Renal pelvis (tissue), 12 donors: Measurements from ENCODE around the gene CYB5D1. TPM values are rescaled to one million over a fixed set of nuclear protein-coding genes. Genes with fewer than 3 reads are reported as not detected.
A peak's percentile ranks its signal among the peaks of the same experiment; 100 is the strongest.
"Not testable (repeated sequence)": the region's sequence is repeated elsewhere in the genome, so short reads cannot be mapped to it uniquely, and the experiment has no call there.

Experiments
- DNase-seq: peaks from one replicate; pipeline ENCODE4 v3.0.0-alpha.2; 2013
- long read RNA-seq, 16 experiments: transcript quantifications; one replicate each; lab custom pipeline, GENCODE V29; 2026
- polyA plus RNA-seq, 3 donors: library from polyadenylated mRNA; unstranded; fragments of 120-200 nt; gene quantifications; one replicate each; pipeline ENCODE4 v1.2.1, GENCODE V29; 2013; ENCODE audit not compliant: insufficient read length in 3 of 3

The CYB5D1 gene, protein sequence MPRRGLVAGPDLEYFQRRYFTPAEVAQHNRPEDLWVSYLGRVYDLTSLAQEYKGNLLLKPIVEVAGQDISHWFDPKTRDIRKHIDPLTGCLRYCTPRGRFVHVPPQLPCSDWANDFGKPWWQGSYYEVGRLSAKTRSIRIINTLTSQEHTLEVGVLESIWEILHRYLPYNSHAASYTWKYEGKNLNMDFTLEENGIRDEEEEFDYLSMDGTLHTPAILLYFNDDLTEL
- 10 to 100 TPM; 23.6 to 36.3 (median 27.2) TPM for polyA plus RNA-seq
- long read RNA-seq, donor 1, partial matches to known transcripts = 0 of 2 reads
- long read RNA-seq, donor 1, other reads (novel, unspliced or antisense) = 0 of 2 reads
- long read RNA-seq, donor 2, partial matches to known transcripts = 0 of 4 reads
- long read RNA-seq, donor 2, other reads (novel, unspliced or antisense) = 0 of 4 reads
- long read RNA-seq, donor 3, partial matches to known transcripts = 0 of 6 reads
- long read RNA-seq, donor 3, other reads (novel, unspliced or antisense) = 0 of 6 reads
- long read RNA-seq, donor 4, partial matches to known transcripts = 0 of 2 reads
- long read RNA-seq, donor 4, other reads (novel, unspliced or antisense) = 0 of 2 reads
- long read RNA-seq, donor 5, partial matches to known transcripts = 0 of 1 reads
- long read RNA-seq, donor 5, other reads (novel, unspliced or antisense) = 0 of 1 reads
- long read RNA-seq, donor 6, transcript CYB5D1-201 (4 exons, 3,509 nt) = major isoform, 5 of 5 reads
- long read RNA-seq, donor 6, partial matches to known transcripts = 0 of 5 reads
- long read RNA-seq, donor 6, other reads (novel, unspliced or antisense) = 0 of 5 reads
- long read RNA-seq, donor 7, transcript CYB5D1-201 (4 exons, 3,509 nt) = major isoform, 6 of 8 reads
- long read RNA-seq, donor 7, partial matches to known transcripts = 0 of 8 reads
- long read RNA-seq, donor 7, other reads (novel, unspliced or antisense) = 0 of 8 reads
- long read RNA-seq, donor 8, partial matches to known transcripts = 0 of 1 reads
- long read RNA-seq, donor 8, other reads (novel, unspliced or antisense) = 0 of 1 reads
- long read RNA-seq, donor 9, partial matches to known transcripts = 0 of 3 reads
- long read RNA-seq, donor 9, other reads (novel, unspliced or antisense) = 0 of 3 reads
- long read RNA-seq, donor 10, partial matches to known transcripts = 0 of 3 reads
- long read RNA-seq, donor 10, other reads (novel, unspliced or antisense) = 0 of 3 reads
- long read RNA-seq, donor 11, partial matches to known transcripts = 0 of 3 reads
- long read RNA-seq, donor 11, other reads (novel, unspliced or antisense) = 0 of 3 reads
- long read RNA-seq, donor 12, transcript CYB5D1-201 (4 exons, 3,509 nt) = major isoform, 8 of 8 reads
- long read RNA-seq, donor 12, partial matches to known transcripts = 0 of 8 reads
- long read RNA-seq, donor 12, other reads (novel, unspliced or antisense) = 0 of 8 reads
- long read RNA-seq, donor 13, partial matches to known transcripts = 0 of 2 reads
- long read RNA-seq, donor 13, other reads (novel, unspliced or antisense) = 0 of 2 reads
- long read RNA-seq, donor 14 = 0 reads
- long read RNA-seq, donor 15 = 0 reads
- long read RNA-seq, donor 16, transcript CYB5D1-201 (4 exons, 3,509 nt) = major isoform, 5 of 5 reads
- long read RNA-seq, donor 16, partial matches to known transcripts = 0 of 5 reads
- long read RNA-seq, donor 16, other reads (novel, unspliced or antisense) = 0 of 5 reads

DNA sequence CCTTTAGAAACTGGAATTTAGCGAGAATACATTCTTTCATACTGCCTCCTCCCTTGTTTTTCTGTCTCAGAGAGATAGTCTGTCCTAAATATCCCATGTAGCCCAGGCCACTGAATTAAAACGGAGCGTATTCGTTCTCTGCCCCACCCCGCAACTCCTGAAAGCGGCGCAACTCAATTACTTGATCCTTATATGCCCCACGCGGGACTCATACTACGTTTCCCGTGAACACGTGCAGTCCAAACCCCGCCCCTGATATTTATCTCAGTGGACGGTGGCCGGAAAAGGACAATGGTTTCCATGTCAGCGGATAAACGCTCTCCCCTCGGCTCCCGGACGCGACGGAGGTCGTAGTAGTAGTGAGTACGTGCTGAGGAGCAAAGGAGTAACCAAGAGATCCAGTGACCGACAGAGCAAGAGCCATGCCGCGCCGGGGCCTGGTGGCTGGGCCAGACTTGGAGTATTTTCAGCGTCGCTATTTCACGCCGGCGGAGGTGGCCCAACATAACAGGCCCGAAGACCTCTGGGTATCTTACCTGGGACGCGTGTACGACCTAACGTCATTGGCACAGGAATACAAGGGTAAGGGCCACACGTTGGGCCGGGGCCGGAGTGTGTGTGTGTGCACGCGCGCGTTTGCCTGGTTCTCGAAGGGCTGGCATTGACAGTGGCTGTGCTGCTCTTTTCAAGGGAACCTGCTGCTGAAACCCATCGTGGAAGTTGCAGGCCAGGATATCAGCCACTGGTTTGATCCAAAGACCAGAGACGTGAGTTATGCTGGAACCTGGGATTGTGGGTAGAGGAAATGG, at the start of gene CYB5D1:
TSS of gene CYB5D1 (plus strand) at position 291 of the 809 bp plus-strand sequence. CDS start at position 423, 132 bp downstream.
- DNase-seq = peak; percentile 95

DNA sequence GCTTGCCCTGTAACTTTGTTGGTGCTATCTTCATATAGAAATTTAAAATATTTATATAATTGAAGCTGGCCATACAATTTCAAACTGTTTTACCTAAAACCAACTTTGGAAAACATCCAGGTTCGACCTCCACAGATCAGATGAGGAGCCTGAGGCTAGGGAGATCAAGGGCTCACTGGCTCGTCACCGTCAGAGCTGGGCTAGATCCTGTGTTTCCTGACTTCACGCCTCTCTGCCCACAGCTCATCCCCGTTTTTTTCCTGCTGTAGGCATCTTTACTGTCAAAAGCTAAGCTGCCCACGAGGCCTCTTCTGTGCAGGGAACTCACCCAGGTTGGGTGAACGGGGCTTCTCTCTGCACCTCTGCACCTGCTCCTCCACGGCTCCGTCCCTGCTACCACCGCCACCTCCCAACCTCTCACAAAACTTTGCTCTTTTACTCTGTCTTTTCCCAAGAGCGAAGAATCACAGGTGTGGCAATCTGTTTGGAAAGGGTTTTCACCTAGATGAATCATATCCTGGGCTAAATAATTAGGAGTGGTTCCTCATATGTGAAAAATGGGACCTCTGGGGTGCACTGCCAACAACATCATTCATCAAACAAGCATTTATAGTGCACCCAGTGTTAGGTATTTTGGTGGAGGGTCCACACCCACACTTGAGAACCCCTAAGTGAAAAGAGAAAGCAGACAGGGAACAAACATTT, 48.6 kb upstream of the CYB5D1 start:
- DNase-seq = no peak

DNA sequence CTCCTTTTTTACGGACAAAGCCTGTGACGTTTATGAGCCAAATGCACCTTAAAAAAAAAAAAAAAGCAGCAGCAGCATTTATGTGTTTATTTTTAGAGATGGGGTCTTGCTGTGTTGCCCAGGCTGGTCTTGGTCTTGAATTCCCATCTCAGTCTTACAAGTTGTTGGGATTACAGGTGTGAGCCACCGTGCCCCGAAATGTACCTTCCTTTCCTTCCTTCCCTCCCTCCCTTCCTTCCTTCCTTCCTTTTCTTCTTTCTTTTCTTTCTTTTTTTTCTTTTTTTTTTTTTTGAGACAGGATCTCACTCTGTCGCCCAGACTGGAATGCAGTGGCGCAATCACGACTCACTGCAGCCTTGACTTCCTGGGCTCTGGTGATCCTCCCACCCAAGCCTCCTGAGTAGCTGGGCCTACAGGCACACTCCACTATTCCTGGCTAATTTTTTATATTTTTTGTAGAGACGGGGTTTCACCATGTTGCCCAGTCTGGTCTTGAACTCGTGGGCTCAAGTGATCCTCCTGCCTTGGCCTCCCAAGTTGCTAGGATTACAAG, 47.9 kb upstream of the CYB5D1 start:
- DNase-seq = not testable (repeated sequence)

DNA sequence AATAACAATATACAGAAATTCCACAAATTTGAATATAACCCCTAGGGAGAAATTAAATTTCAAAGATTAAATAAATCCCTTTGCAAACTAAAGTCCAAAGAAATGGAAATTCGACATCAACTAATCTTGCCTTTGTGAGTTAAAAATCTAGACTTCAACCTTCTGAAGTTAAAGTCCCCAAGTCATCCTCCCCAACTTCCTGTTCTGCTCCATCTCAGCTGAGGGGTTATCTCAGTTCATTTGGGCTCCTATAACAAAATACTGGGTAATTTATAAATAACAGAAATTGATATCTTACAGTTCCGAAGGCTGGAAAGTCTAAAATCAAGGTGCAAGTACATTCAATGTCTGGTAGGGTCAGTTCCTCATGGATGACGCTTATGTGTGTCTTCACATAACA, 46.6 kb upstream of the CYB5D1 start:
- DNase-seq = no peak

DNA sequence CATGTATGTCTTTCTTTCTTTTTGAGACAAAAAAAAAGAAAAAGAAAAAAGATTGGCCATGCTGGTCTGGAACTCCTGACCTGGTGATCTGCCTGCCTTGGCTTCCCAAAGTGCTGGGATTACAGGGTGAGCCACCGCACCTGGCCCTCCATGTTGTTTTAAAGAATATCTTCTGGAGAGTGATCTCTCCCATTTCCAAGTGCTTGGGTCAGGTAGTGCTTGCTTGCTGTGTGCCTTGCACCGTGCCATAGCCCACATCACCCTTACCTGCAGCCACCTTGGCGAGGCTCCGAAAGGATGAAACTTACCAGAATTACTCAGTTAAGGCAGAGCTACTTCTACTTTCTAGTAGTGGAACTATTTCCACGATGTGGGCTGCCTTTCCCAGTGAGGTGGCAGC, 42.8 kb upstream of the CYB5D1 start:
- no peak for DNase-seq

DNA sequence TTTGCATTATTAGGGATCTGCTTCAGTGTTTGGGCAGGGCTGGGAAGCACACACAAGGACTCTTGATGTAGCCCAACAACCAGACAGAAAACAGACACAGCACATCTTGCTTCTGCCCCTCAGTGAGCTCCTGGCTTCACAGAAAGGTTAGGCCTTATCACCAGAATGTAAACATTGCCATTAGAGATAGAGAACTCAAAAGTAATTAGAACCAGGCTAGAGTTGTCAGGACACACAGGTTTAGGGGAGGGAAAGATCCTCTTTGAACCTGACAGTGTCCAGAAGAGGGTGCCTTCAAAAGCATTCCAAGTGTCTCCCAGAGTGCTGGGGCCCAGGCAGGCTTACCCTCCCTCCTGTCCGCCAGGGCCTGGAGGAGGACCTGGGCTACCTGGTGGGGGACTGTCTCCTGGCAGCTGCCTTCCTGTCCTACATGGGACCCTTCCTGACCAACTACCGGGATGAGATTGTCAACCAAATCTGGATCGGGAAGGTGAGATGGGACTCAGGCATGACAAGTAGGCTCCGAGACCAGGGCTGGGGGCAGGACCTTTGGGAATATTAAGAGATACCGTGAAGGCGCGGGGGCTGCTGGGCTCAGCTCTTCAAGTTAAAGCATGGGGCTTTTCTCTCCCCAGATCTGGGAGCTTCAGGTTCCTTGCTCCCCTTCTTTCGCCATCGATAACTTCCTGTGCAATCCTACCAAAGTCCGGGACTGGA, 40.7 kb upstream of the CYB5D1 start:
- DNase-seq = no peak

DNA sequence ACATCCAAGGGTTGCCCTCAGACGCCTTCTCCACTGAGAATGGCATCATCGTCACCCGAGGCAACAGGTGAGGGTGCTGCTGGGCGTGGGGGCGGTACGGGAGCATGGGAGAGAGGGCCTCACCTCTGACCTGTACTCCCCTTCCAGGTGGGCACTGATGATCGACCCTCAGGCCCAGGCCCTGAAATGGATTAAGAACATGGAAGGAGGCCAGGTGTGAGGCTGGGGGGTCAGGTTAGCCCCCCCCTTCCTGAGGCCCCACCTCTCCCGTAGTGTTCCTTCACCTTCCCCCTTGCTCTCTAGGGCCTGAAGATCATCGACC, 40.2 kb upstream of the CYB5D1 start:
- DNase-seq = no peak

DNA sequence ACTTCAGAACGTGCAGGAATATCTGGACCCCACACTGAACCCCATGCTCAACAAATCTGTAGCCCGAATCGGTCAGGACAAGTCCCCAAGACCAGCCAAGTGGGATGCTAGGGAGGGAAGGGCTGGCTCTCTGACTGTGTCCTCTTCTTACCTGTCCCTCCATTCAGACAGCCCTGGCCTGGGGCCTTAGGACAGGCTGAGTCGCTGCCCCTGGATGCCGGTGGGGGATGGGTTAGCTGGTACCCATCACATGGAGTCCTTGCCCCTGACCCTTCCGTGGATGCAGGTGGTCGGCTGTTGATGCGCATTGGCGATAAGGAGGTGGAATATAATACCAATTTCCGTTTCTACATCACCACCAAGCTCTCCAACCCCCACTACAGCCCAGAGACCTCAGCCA, 39.8 kb upstream of the CYB5D1 start:
- no peak for DNase-seq

DNA sequence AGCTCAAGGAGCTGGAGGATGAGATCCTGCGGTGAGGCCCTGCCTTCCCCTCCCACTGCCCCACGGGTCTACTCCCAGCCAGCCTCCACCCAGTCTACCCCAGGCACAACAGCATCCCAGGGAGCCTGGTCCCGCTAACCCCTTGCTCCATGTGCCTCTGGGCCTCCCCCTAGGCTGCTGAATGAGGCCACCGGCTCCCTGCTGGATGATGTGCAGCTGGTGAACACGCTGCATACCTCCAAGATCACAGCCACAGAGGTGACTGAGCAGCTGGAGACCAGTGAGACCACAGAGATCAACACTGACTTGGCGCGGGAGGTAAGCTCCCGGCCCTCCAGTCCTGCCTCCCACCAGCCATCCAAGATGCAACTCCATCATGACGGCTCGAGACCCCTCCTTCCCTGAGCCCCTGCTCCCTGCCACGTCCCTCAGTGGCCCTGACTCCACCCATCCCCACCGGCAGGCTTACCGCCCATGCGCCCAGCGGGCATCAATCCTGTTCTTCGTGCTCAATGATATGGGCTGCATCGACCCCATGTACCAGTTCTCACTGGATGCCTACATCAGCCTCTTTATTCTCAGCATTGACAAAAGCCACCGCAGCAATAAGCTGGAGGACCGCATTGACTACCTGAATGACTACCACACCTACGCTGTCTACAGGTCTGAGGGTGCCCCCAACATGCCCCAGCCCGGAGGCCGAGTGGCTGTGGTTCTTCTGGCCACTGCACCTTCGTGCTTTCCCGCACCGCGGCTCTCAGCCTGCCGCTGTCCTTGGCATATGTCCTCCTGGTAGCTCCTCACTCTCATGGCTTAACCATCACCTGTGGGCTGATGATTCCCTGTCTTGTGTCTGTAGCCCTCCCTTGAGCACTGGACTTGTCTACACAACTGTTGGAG, 38.8 kb upstream of the CYB5D1 start:
- DNase-seq = no peak

DNA sequence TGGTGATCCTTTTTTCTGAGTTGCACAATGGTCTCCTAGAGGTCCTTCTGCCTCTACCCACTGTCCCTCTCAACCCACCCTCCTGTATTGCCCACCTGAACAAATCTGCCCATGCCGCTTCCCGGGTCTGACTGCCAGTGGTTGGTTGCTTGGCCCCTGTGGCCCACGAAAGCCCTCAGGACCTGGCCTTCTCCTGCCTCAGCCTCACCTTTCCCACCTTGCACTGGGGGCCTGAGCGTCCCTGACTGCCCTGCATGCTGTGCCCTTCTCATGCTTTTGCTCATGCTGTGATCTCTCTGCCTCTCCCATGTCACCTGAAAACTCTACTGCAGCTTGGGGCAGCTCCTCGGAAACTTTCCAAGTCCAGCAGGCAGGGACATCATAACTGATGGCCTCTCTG, 37.6 kb upstream of the CYB5D1 start:
- no peak for DNase-seq

DNA sequence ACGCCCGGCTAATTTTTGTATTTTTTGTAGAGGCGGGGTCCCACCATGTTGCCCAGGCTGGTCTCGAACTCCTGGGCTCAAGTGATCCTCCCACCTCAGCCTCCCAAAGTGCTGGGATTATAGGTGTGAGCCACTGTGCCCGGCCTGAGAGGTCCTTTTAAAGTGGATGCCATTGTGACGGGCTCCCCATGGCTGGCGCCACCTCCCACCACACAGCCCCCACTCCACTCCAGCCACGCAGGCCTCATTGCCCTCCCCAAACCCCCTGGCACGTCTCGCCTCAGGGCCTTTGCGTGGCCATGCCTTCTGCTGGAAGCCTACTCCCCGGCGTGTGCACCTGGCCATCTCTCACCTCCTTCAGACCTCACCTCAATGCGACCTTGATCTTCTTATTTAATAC, 35.7 kb upstream of the CYB5D1 start:
- DNase-seq = no peak

DNA sequence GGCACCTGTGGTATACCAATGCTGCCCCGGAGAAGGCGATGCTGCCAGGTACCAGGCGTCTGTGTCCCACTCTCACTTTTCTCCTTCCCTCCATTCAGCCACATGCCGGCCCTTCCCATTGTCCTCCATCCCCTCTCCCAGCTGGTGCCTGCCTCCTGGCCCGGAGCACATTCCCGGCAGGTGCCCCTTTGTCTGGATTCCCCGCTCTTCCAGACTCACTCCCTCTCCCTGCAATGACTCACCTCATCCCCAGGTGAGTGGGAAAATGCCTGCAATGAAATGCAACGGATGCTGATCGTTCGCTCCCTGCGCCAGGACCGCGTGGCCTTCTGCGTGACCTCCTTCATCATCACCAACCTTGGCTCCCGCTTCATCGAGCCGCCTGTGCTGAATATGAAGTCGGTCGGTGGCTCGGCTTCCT, 34.2 kb upstream of the CYB5D1 start:
- no peak for DNase-seq

DNA sequence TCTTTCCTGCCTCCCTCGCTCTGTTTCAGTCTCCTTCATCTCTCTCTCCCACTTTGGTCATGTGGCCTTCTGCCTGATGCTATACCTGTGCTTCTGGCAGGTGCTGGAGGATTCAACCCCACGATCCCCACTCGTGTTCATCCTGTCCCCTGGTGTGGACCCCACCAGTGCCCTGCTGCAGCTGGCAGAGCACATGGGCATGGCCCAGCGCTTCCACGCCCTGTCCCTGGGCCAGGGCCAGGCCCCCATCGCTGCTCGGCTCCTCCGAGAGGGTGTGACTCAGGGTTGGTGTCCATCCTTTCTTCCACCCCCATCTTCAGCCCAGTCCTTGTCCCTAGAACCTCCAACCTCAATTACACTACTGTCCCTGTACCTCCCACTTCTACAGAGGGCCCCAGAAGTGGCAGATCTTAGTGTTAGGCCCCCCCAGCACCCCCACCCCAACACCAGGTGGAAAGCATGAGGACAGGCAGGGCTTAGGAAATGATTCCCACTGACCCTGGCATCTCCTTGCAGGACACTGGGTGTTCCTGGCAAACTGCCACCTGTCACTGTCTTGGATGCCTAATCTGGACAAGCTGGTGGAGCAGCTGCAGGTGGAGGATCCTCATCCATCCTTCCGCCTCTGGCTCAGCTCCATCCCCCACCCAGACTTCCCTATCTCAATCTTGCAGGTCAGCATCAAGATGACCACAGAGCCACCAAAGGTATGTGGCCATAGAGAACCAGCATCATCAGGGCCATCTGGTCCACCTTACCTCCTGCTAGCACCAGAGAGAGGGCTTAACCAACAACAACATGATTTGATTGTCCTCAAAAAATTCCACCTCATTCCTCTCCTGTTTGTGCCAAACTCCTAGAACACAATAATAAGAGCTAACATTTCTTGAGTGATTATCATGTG, 33.5 kb upstream of the CYB5D1 start:
- no peak for DNase-seq

DNA sequence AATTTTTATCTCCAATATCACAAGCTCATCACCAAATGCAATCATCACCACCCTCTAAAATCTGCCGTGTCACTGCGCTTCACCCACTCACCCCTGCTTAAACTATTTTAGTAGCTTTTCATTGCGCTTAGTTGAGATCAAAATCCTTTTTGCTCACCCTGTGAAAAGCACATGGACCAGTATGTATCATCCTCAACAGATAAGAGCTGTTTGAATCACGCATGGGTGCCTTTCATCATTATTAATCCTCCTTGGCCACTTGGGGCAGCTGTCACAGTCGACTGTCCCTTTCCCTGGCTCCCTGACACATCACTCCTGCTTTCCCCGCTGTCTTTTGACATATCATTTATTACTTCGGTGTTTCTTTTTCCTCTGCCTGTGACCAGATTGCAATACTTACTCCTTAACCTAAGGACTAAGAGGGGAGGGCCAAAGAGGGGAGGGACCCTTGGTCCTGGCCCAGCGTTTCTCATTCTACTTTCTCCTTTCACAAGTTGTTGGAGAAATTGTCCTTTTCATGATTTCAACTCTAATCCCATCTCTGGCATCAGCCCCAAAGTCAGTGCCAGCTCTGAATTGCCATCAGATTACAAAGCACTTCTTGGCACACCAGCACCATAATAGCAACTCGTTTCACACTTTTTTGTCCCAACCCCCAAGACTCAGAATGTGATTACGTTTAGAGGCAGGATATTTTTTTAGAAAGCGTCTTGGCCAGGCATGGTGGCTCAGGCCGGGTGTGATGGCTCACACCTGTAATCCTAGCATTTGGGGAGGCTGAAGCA, 32.4 kb upstream of the CYB5D1 start:
- DNase-seq = no peak

DNA sequence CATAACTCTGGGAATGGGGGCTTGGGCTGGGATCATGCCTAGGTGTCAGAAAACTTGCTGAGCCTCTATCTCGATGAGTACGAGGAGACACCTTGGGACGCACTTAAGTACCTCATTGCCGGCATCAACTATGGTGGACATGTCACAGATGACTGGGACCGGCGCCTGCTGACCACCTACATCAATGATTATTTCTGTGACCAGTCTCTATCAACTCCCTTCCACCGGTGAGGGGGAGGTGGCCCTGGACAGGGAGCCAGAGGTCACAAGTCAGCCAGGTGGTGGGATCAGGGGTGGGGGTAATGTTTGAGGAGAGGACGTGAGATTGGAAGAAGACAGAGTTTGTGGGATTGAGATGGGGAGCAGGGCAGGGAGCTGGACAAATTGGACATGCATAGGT, 27.2 kb upstream of the CYB5D1 start:
- no peak for DNase-seq

DNA sequence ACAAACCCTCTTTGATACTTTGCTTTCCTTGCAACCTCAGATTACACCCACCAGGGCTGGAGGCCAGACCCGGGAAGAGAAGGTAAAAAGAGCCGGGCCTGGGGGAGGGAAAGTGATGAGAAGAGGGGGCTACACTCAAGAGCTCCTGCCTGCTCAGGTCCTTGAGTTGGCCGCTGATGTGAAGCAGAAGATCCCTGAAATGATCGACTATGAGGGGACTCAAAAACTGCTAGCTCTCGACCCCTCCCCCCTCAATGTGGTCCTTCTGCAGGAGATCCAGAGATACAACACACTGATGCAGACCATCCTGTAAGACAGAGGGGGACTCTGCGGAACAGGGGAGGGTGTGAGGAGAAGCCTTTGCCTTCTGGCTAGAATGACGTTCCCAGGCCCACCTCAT, 26.6 kb upstream of the CYB5D1 start:
- no peak for DNase-seq
